Adrenal gland (tissue), 12 donors: ENCODE results near the gene FBXL12. TPM values are rescaled to one million over a fixed set of nuclear protein-coding genes. Genes with fewer than 3 reads are reported as not detected.

Experiments used
- DNase-seq, 7 donors: peaks; one replicate each; pipeline ENCODE4 v3.0.0-alpha.2; 2019 to 2020
- H3K27ac ChIP-seq, 5 donors: fragments of 200-600 bp; sonication (generic) in 4 of 5; 1 replicate in 3 of 5; 2 replicates in 2 of 5; pipeline versions ENCODE4 v1.5.1 to v1.8.0; 2016 to 2020; ENCODE audit warnings: mild to moderate bottlenecking in 1 of 5
- H3K27me3 ChIP-seq: fragments of 200-600 bp; 2 replicates; pipeline ENCODE4 v1.8.0; 2021
- H3K36me3 ChIP-seq, 2 donors: fragments of 200-600 bp; replicated peaks in 1 of 2; 1 replicate in 1 of 2; 2 replicates in 1 of 2; pipeline versions ENCODE4 v1.5.1 to v1.8.0; 2018 to 2022
- H3K4me1 ChIP-seq, 2 donors: fragments of 200-600 bp; replicated peaks in 1 of 2; 1 replicate in 1 of 2; 2 replicates in 1 of 2; pipeline versions ENCODE4 v1.5.1 to v1.8.0; 2018 to 2021
- H3K4me3 ChIP-seq, 4 donors: fragments of 200-600 bp; sonication (generic) in 3 of 4; one replicate each; pipeline ENCODE4 v1.5.1; 2016 to 2018
- H3K9me3 ChIP-seq, 3 donors: fragments of 200-600 bp; sonication (generic) in 1 of 3; replicated peaks in 1 of 3; 1 replicate in 2 of 3; 2 replicates in 1 of 3; pipeline versions ENCODE4 v1.5.1 to v1.8.0; 2016 to 2021
- CTCF ChIP-seq, 6 experiments: fragments of 450-650 bp in 4 of 6; fragments of 200-600 bp in 2 of 6; sonication (generic) in 1 of 6; IDR thresholded peaks; 1 replicate in 5 of 6; 2 replicates in 1 of 6; pipeline versions ENCODE4 v1.5.1 to v1.8.0; 2016 to 2021; ENCODE audit warnings: antibody characterized with exemption in 6 of 6, mild to moderate bottlenecking in 2 of 6, moderate library complexity in 1 of 6
- POLR2A ChIP-seq, 2 donors: fragments of 450-650 bp; IDR thresholded peaks; one replicate each; pipeline ENCODE4 v1.6.1; 2017; ENCODE audit warnings: antibody characterized with exemption in 2 of 2, mild to moderate bottlenecking in 2 of 2, moderate library complexity in 1 of 2
- WGBS, 4 donors: extraction: QIAGEN DNeasy Blood & Tissue Kit in 2 of 4; methylation state at CpG; one replicate each; pipeline versions ENCODE4 v1.1.5 to v1.1.7; 2013 to 2017; 5-methylcytosine and 5-hydroxymethylcytosine counted together
- intact Hi-C, 2 donors: fragments of 100-400 bp; cut with DNase I; formaldehyde crosslinking; loops; one replicate each; pipeline versions ENCODE4 v1.14.1 to v1.15.0; 2022 to 2023
- polyA plus RNA-seq, 3 donors: library from polyadenylated mRNA; stranded (reverse); fragments of 200-250 nt in 2 of 3; fragments of 350-450 nt in 1 of 3; fragmentation: Illumina TruSeq in 1 of 3; extraction: RNeasy Lipid Tissue Mini Kit (QIAGEN cat#74804) in 1 of 3; gene quantifications; one replicate each; pipeline ENCODE4 v1.2.3, GENCODE V29; 2013 to 2014
- total RNA-seq, 9 donors: library from RNA; depleted of rRNA in 4 of 9; stranded (reverse); fragments of >200 nt in 4 of 9; fragments of 120-200 nt in 1 of 9; fragmentation: NEBNext Ultra II Directional in 1 of 9; extraction: Animal tissue kit (Norgen Biotek cat#: 25700) in 1 of 9; gene quantifications; one replicate each; pipeline versions ENCODE4 v1.1.0 to v1.2.4, GENCODE V29; 2013 to 2023
- donor health status: healthy with polysubstance abuse.
- donor health status: Bipolar disorder and iron deficiency.
- donor health status: DM: yes; HTN: yes; CAD: no.
- donor health status: DM: no; HTN: no; CAD: no.
- donor health status: DM: no; HTN: no; CAD: no.
- donor health status: DM: yes; HTN: yes; CAD: no.

Gene FBXL12
- total and polyA plus RNA-seq, 12 donors = 6.6 to 31.7 (median 20.7) TPM

- TF ChIP-seq POLR2A (IDR thresholded peaks at IDR 0.05) (no peak), CTCF (IDR thresholded peaks at IDR 0.05) (no peak)
- WGBS, 4 donors = 82 to 90% (median 84%) methylated on average over 4 to 5 of the region's 5 CpGs
Measured at GRCh38 chr19:9863759-9864158, 44.9 kb upstream of the FBXL12 start.

GRCh38 chr19:9862938-9863337, 44.1 kb upstream of the FBXL12 start:
- H3K36me3 ChIP-seq = no peaks in the 10 kb centered on the region
- no peak overlapping the region for H3K4me3 ChIP-seq
- H3K27me3 ChIP-seq = no peaks in the 10 kb centered on the region
- H3K9me3 ChIP-seq = no peaks in the 10 kb centered on the region
- H3K27ac ChIP-seq = no peak overlapping the region
- DNase-seq = no peak
- WGBS, 4 donors = 62 to 86% (median 72%) methylated on average over 4 of the region's 4 CpGs
- no peaks in the 10 kb centered on the region for H3K4me1 ChIP-seq
- no peak for TF ChIP-seq CTCF (IDR thresholded peaks at IDR 0.05)
- no peak for TF ChIP-seq POLR2A (IDR thresholded peaks at IDR 0.05)
- intact Hi-C loops = no loop called here

More at GRCh38 chr19:9863759-9864158, 44.9 kb upstream of the FBXL12 start:
- H3K27ac ChIP-seq = no peak overlapping the region
- intact Hi-C loops = no loop called here
- H3K9me3 ChIP-seq = no peaks in the 10 kb centered on the region
- H3K36me3 ChIP-seq = no peaks in the 10 kb centered on the region
- no peaks in the 10 kb centered on the region for H3K4me1 ChIP-seq
- H3K27me3 ChIP-seq = no peaks in the 10 kb centered on the region
- no peak for DNase-seq
- H3K4me3 ChIP-seq = no peak overlapping the region

- WGBS, 4 donors = 94 to 100% (median 100%) methylated on average over 1 of the region's 1 CpG
- no peaks in the 10 kb centered on the region for H3K36me3 ChIP-seq
- TF ChIP-seq POLR2A (IDR thresholded peaks at IDR 0.05) = no peak
- no peak for TF ChIP-seq CTCF (IDR thresholded peaks at IDR 0.05)
- no peaks in the 10 kb centered on the region for H3K4me1 ChIP-seq
- no peaks in the 10 kb centered on the region for H3K27me3 ChIP-seq
- no peak for DNase-seq
- H3K27ac ChIP-seq = no peak overlapping the region
- H3K4me3 ChIP-seq = no peak overlapping the region
- intact Hi-C loops = no loop called here
- no peaks in the 10 kb centered on the region for H3K9me3 ChIP-seq
Measured at GRCh38 chr19:9861503-9861902, 42.6 kb upstream of the FBXL12 start.

- Histone ChIP-seq H3K36me3 (no peaks in the 10 kb centered on the region), H3K4me1 (no peaks in the 10 kb centered on the region), H3K9me3 (no peaks in the 10 kb centered on the region), H3K27me3 (no peaks in the 10 kb centered on the region), H3K27ac (no peak overlapping the region), H3K4me3 (no peak overlapping the region)
- intact Hi-C loops = no loop called here
- 87 to 96% (median 91%) methylated on average over 8 of the region's 8 CpGs for WGBS, 4 donors
- no peak for DNase-seq
- TF ChIP-seq POLR2A (IDR thresholded peaks at IDR 0.05) (no peak), CTCF (IDR thresholded peaks at IDR 0.05) (no peak)
Measured at GRCh38 chr19:9860407-9860806, 41.5 kb upstream of the FBXL12 start.
